ENCODE data around the gene MAST4. TPM values are rescaled to one million over a fixed set of nuclear protein-coding genes. Genes with fewer than 3 reads are reported as not detected.

Gene MAST4
- polyA plus RNA-seq, 1 experiment: 4.0 TPM

- H3K36me3 ChIP-seq (ENCODE audit: control insufficient read depth, insufficient read depth, low read length): peaks cover 1% of the 10 kb centered on the region; the same call in 1 of the 2 replicates
- H3K4me3 ChIP-seq (ENCODE audit: low read depth, low read length): no peak overlapping the region
- POLR2A ChIA-PET: no interaction called here
- no peak for TF ChIP-seq CTCF (IDR thresholded peaks at IDR 0.05; ENCODE audit: insufficient read depth, low read depth, low read length)
- H3K27me3 ChIP-seq (ENCODE audit: control insufficient read depth, insufficient read depth, low read length): no peaks in the 10 kb centered on the region
- no peak for DNase-seq (ENCODE audit: low read depth)
- CTCF ChIA-PET: interaction anchor here (1.4 kb wide), 1 partner anchor 165 kb away, joined by 3 read pairs; no protein-coding TSS in a partner anchor
These were observed 556.2 kb downstream of the MAST4 start for GRCh38 chr5:67152400-67152799.

DNA sequence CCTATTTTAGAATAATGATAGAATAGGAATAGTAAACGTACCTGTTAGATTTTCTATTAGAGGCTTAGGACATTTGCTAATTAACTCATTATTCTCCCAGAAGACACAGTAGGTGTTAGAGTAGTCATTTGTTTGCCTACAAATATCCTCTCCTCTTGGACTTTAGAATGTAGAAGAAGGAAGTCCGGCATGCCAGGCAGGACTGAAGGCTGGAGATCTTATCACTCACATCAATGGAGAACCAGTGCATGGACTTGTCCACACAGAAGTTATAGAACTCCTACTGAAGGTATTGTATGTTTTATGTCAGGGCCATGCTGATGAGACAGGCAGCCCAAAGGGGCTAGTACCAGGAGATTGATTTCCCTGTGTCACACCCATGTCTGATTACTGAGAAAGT is 557.1 kb downstream of the MAST4 start:
- Histone ChIP-seq H3K36me3 (ENCODE audit: control insufficient read depth, insufficient read depth, low read length) (peaks cover 1% of the 10 kb centered on the region; the same call in 1 of the 2 replicates), H3K4me3 (ENCODE audit: low read depth, low read length) (no peak overlapping the region), H3K27me3 (ENCODE audit: control insufficient read depth, insufficient read depth, low read length) (no peaks in the 10 kb centered on the region)
- ChIA-PET POLR2A (no interaction called here), CTCF (interaction anchor here (1.4 kb wide), 1 partner anchor 166 kb away, joined by 3 read pairs; no protein-coding TSS in a partner anchor)
- no peak for TF ChIP-seq CTCF (IDR thresholded peaks at IDR 0.05; ENCODE audit: insufficient read depth, low read depth, low read length)
- no peak for DNase-seq (ENCODE audit: low read depth)

DNA sequence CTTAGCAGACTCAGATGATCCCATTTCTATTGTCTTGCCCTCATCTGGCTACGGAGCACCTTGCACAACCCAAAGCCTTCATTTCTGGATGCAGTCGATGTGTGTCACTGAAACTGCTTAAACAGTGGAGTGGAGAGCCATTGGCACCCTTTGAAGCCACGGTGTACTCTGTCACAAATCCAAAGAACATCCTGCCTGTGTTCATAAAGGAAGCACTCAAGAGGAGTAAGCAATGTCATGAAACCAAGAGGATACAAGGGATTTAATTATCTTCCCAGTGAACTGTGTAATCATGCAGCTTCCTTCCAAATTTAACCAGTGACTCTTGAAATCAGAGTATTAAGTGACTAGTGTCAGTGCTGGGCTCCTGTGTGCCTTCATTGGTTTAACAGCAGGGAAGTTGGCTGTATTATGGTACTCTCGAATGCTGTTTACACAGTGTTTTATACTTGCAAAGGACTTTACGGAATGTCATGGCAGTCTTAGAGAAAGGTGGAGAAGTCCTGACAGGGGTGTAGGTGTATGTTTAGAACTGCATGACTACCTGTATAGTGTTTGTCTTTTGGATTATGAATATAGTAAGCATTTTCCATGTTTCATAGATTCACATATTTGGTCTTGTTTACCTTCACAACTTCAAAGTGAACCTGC is 558.5 kb downstream of the MAST4 start:
- Histone ChIP-seq H3K36me3 (ENCODE audit: control insufficient read depth, insufficient read depth, low read length) (0 out of 2 replicates have a peak, but pooled peaks cover 1% of the 10 kb centered on the region), H3K27me3 (ENCODE audit: control insufficient read depth, insufficient read depth, low read length) (no peaks in the 10 kb centered on the region), H3K4me3 (ENCODE audit: low read depth, low read length) (no peak overlapping the region)
- DNase-seq (ENCODE audit: low read depth): no peak
- POLR2A ChIA-PET: no interaction called here
- no peak for TF ChIP-seq CTCF (IDR thresholded peaks at IDR 0.05; ENCODE audit: insufficient read depth, low read depth, low read length)
- CTCF ChIA-PET: interaction anchor here (1.3 to 4.4 kb wide), 5 partner anchors 10 to 347 kb away, joined by 3 to 28 read pairs (median 4); no protein-coding TSS in a partner anchor

DNA sequence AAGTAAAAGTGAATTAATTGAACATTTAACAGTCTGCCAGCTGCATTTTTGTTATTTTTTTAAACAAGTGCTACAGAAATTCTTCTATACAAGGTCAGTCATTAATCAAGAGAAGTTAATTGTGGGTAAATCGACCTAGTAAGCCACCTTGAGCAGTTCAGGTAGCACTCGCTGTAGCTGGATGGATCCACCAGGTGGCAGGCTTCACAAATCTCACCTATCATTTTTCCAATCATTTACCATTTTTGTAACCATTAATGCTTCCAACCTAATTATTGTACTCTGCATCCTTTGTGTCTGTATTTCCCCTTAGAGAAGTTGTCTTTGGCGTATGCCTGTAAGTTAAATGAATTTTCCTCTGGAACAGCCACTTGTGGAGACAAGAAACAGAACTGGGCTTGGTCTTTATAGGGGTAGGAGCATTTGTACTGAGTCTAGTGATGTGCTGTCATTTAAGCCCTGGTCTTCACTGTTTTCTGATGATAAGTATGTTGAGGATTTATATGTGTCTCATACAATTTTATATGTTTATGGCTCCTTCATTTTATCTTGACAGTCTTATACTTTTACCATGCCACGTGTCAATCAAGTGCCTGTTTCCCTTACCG is 560.9 kb downstream of the MAST4 start:
- POLR2A ChIA-PET: no interaction called here
- CTCF ChIA-PET: interaction anchor here (0.6 to 4.4 kb wide), 9 partner anchors 10 to 178 kb away, joined by 3 to 28 read pairs (median 3); no protein-coding TSS in a partner anchor
- Histone ChIP-seq H3K4me3 (ENCODE audit: low read depth, low read length) (no peak overlapping the region), H3K36me3 (ENCODE audit: control insufficient read depth, insufficient read depth, low read length) (0 out of 2 replicates have a peak, but pooled peaks cover 1% of the 10 kb centered on the region), H3K27me3 (ENCODE audit: control insufficient read depth, insufficient read depth, low read length) (no peaks in the 10 kb centered on the region)
- no peak for DNase-seq (ENCODE audit: low read depth)
- peak; percentile 74 for TF ChIP-seq CTCF (IDR thresholded peaks at IDR 0.05; ENCODE audit: insufficient read depth, low read depth, low read length)

GRCh38 chr5:67160272-67160671 is 564.1 kb downstream of the MAST4 start:
- ChIA-PET POLR2A (no interaction called here), CTCF (no interaction called here)
- DNase-seq (ENCODE audit: low read depth): no peak
- no peak for TF ChIP-seq CTCF (IDR thresholded peaks at IDR 0.05; ENCODE audit: insufficient read depth, low read depth, low read length)
- Histone ChIP-seq H3K36me3 (ENCODE audit: control insufficient read depth, insufficient read depth, low read length) (peaks cover 4% of the 10 kb centered on the region), H3K27me3 (ENCODE audit: control insufficient read depth, insufficient read depth, low read length) (no peaks in the 10 kb centered on the region), H3K4me3 (ENCODE audit: low read depth, low read length) (no peak overlapping the region)

All from BJ (cell line).